IMR-90 (cell line): ENCODE data around the gene SCYGR1. TPM values are rescaled to one million over a fixed set of nuclear protein-coding genes. Genes with fewer than 3 reads are reported as not detected.

Experiments used
- ATAC-seq: fragments of 200-7000 bp; cut with Tn5 transposase; 2 replicates; pipeline ENCODE4 v1.9.1; 2020; ENCODE audit warnings: low read depth, mild to moderate bottlenecking, moderate library complexity
- BruUV-seq: library from RNA; stranded (reverse); fragments of 400-500 nt; replicated peaks from 2 replicates; lab custom pipeline; 2021; lab: Mats Ljungman, UMichigan
- CTCF ChIA-PET: fragments of 300-600 bp; formaldehyde crosslinking; extraction: SDS; loops from one replicate; lab custom pipeline; 2021; ENCODE audit warnings: antibody characterized with exemption; lab: Yijun Ruan, JAX
- POLR2A ChIA-PET: fragments of 300-600 bp; sonication (Branson Sonifier 250); formaldehyde crosslinking; loops from one replicate; lab custom pipeline; 2022; ENCODE audit warnings: antibody characterized with exemption; ENCODE audit not compliant: unreplicated experiment; lab: Charles Lee
- DNase-seq: peaks from one replicate; pipeline ENCODE4 v3.0.0; 2013
- H2AFZ ChIP-seq: replicated peaks from 2 replicates; pipeline ENCODE3; 2013; ENCODE audit warnings: low read length, mild to moderate bottlenecking; ENCODE audit not compliant: poor library complexity
- H2AK5ac ChIP-seq: 2 replicates; pipeline ENCODE4 v1.6.1; 2013; ENCODE audit warnings: low read depth, low read length, inconsistent platforms
- H2AK9ac ChIP-seq: replicated peaks from 2 replicates; pipeline ENCODE3; 2013; ENCODE audit warnings: mild to moderate bottlenecking, low read depth, low read length, moderate library complexity; ENCODE audit not compliant: poor library complexity
- H2BK120ac ChIP-seq: 2 replicates; pipeline ENCODE4 v1.6.1; 2013; ENCODE audit warnings: low read depth, low read length, inconsistent platforms
- H2BK15ac ChIP-seq: 3 replicates; pipeline ENCODE4 v1.6.1; 2013; ENCODE audit warnings: low read depth, low read length, inconsistent platforms
- H2BK20ac ChIP-seq: 2 replicates; pipeline ENCODE4 v1.6.1; 2013; ENCODE audit warnings: low read depth, mild to moderate bottlenecking, inconsistent platforms, low read length, moderate library complexity
- H2BK5ac ChIP-seq: 2 replicates; pipeline ENCODE4 v1.6.1; 2013; ENCODE audit warnings: mild to moderate bottlenecking, low read depth, low read length, inconsistent platforms; ENCODE audit not compliant: poor library complexity, severe bottlenecking
- H3K14ac ChIP-seq: replicated peaks from 2 replicates; pipeline ENCODE4 v1.6.1; 2013; ENCODE audit warnings: low read depth, low read length, inconsistent platforms
- H3K18ac ChIP-seq: 2 replicates; pipeline ENCODE4 v1.6.1; 2013; ENCODE audit warnings: low read depth, low read length, control low read depth
- H3K23ac ChIP-seq: 2 replicates; pipeline ENCODE4 v1.6.1; 2013; ENCODE audit warnings: low read depth, low read length, inconsistent platforms
- H3K27ac ChIP-seq: 2 replicates; pipeline ENCODE4 v1.5.1; 2013; ENCODE audit warnings: mild to moderate bottlenecking, control low read depth, low read length; ENCODE audit not compliant: insufficient read depth
- H3K27me3 ChIP-seq: 2 replicates; pipeline ENCODE4 v1.6.1; 2013; ENCODE audit warnings: low read length; ENCODE audit not compliant: control insufficient read depth, insufficient read depth
- H3K36me3 ChIP-seq: 2 replicates; pipeline ENCODE4 v1.6.1; 2013; ENCODE audit warnings: low read length, mixed read lengths; ENCODE audit not compliant: control insufficient read depth, insufficient read depth
- H3K4ac ChIP-seq: 2 replicates; pipeline ENCODE4 v1.6.1; 2013; ENCODE audit warnings: low read depth, low read length, inconsistent platforms
- H3K4me1 ChIP-seq: 2 replicates; pipeline ENCODE4 v1.6.1; 2013; ENCODE audit warnings: low read length, mixed read lengths; ENCODE audit not compliant: control insufficient read depth, insufficient read depth
- H3K4me2 ChIP-seq: 2 replicates; pipeline ENCODE4 v1.6.1; 2013; ENCODE audit warnings: low read depth, mild to moderate bottlenecking, control low read depth, low read length, moderate library complexity
- H3K4me3 ChIP-seq: 2 replicates; pipeline ENCODE4 v1.5.1; 2013; ENCODE audit warnings: low read depth, mild to moderate bottlenecking, control low read depth, low read length, moderate library complexity; ENCODE audit not compliant: insufficient read depth
- H3K56ac ChIP-seq: 2 replicates; pipeline ENCODE4 v1.6.1; 2013; ENCODE audit warnings: low read length, inconsistent platforms; ENCODE audit not compliant: insufficient read depth; ENCODE audit errors: extremely low read depth
- H3K79me1 ChIP-seq, 2 experiments: 2 replicates each; pipeline ENCODE4 v1.6.1; 2013; ENCODE audit warnings: low read length in 2 of 2, inconsistent platforms in 1 of 2, low read depth in 1 of 2
- H3K9ac ChIP-seq: 2 replicates; pipeline ENCODE4 v1.6.1; 2013; ENCODE audit warnings: low read depth, low read length, control low read depth
- H3K9me1 ChIP-seq: 2 replicates; pipeline ENCODE4 v1.6.1; 2013; ENCODE audit warnings: low read length, inconsistent platforms; ENCODE audit not compliant: insufficient read depth
- H3K9me3 ChIP-seq: 2 replicates; pipeline ENCODE4 v1.6.1; 2013; ENCODE audit warnings: low read length; ENCODE audit not compliant: control insufficient read depth, insufficient read depth
- H4K20me1 ChIP-seq: 2 replicates; pipeline ENCODE4 v1.6.1; 2013; ENCODE audit warnings: low read length, inconsistent platforms; ENCODE audit not compliant: insufficient read depth
- H4K5ac ChIP-seq: 2 replicates; pipeline ENCODE4 v1.6.1; 2013; ENCODE audit warnings: mild to moderate bottlenecking, low read depth, low read length, control low read depth
- H4K8ac ChIP-seq, 2 experiments: 2 replicates each; pipeline ENCODE4 v1.6.1; 2013; ENCODE audit warnings: low read depth in 2 of 2, low read length in 2 of 2, control low read depth in 1 of 2, inconsistent platforms in 1 of 2
- H4K91ac ChIP-seq: 2 replicates; pipeline ENCODE4 v1.6.1; 2013; ENCODE audit warnings: low read depth, low read length, inconsistent platforms; ENCODE audit not compliant: insufficient read depth
- BHLHE40 ChIP-seq: fragments of 150-350 bp; IDR thresholded peaks from 2 replicates; pipeline ENCODE4 v1.6.1; 2016; ENCODE audit warnings: mild to moderate bottlenecking, low read depth, low read length
- CEBPB ChIP-seq: IDR thresholded peaks from 2 replicates; pipeline ENCODE4 v1.6.1; 2012; ENCODE audit warnings: low read depth, low read length, improper control_type of control experiment
- CHD1 ChIP-seq: IDR thresholded peaks from 2 replicates; pipeline ENCODE4 v1.6.1; 2012; ENCODE audit warnings: low read depth, low read length, improper control_type of control experiment
- MAFK ChIP-seq: IDR thresholded peaks from 2 replicates; pipeline ENCODE4 v1.6.1; 2012; ENCODE audit warnings: low read depth, low read length, improper control_type of control experiment
- NFE2L2 ChIP-seq: fragments of 150-350 bp; IDR thresholded peaks from 2 replicates; pipeline ENCODE4 v1.6.1; 2016; ENCODE audit warnings: low read depth, mild to moderate bottlenecking, low read length
- POLR2A ChIP-seq: IDR thresholded peaks from 2 replicates; pipeline ENCODE4 v1.6.1; 2012; ENCODE audit warnings: mild to moderate bottlenecking, low read depth, low read length
- RCOR1 ChIP-seq: IDR thresholded peaks from 2 replicates; pipeline ENCODE4 v1.6.1; 2012; ENCODE audit warnings: mild to moderate bottlenecking, low read length, improper control_type of control experiment; ENCODE audit not compliant: insufficient replicate concordance
- SMC3 ChIP-seq: fragments of 150-350 bp; IDR thresholded peaks from 2 replicates; pipeline ENCODE4 v1.6.1; 2016; ENCODE audit warnings: low read depth, mild to moderate bottlenecking, antibody characterized with exemption, low read length, moderate library complexity
- WGBS, 2 experiments: methylation state at CpG; one replicate each; pipeline versions ENCODE4 v1.1.5 to v1.1.7; 2013; ENCODE audit warnings: missing lambda C conversion rate in 2 of 2; ENCODE audit not compliant: insufficient read length in 1 of 2; ENCODE audit errors: extremely low coverage in 2 of 2; 5-methylcytosine and 5-hydroxymethylcytosine counted together
- dilution Hi-C: fragments of 300-500 bp; cut with HindIII; formaldehyde crosslinking; loops from one replicate; pipeline ENCODE4 v1.14.3; 2018; ENCODE audit warnings: low sequenced_read_pairs; ENCODE audit not compliant: unreplicated experiment
- in situ Hi-C: fragments of 300-500 bp; cut with MboI; formaldehyde crosslinking; loops from 3 replicates; pipeline ENCODE4 v1.14.3; 2019; ENCODE audit warnings: low sequenced_read_pairs, inconsistent platforms, mixed read lengths
- intact Hi-C: fragments of 100-400 bp; cut with micrococcal nuclease; formaldehyde crosslinking; loops from 2 replicates; pipeline ENCODE4 v1.10.0; 2022
- polyA plus RNA-seq, 3 experiments: library from polyadenylated mRNA; depleted of rRNA; stranded (reverse); fragments of >200 nt; gene quantifications; 2 replicates each; pipeline ENCODE4 v1.2.3, GENCODE V29; 2012; ENCODE audit warnings: low replicate concordance in 1 of 3
- total RNA-seq: library from RNA; depleted of rRNA; stranded (reverse); fragments of >200 nt; gene quantifications from 2 replicates; pipeline ENCODE4 v1.2.3, GENCODE V29; 2012
- TF ChIP-seq, protein P1 (sequence below): conservative IDR thresholded peaks from 2 replicates; pipeline ENCODE4 v1.5.1; 2012; ENCODE audit warnings: mild to moderate bottlenecking, low read depth, low read length, improper control_type of control experiment
- TF ChIP-seq, protein P2 (sequence below): fragments of 150-350 bp; IDR thresholded peaks from 2 replicates; pipeline ENCODE4 v1.6.1; 2016; ENCODE audit warnings: low read depth, mild to moderate bottlenecking, low read length, moderate library complexity, borderline replicate concordance

Gene SCYGR1
- total and polyA plus RNA-seq, 2 of the 4 experiments (the other 2 are of a cell fraction): not detected

DNA sequence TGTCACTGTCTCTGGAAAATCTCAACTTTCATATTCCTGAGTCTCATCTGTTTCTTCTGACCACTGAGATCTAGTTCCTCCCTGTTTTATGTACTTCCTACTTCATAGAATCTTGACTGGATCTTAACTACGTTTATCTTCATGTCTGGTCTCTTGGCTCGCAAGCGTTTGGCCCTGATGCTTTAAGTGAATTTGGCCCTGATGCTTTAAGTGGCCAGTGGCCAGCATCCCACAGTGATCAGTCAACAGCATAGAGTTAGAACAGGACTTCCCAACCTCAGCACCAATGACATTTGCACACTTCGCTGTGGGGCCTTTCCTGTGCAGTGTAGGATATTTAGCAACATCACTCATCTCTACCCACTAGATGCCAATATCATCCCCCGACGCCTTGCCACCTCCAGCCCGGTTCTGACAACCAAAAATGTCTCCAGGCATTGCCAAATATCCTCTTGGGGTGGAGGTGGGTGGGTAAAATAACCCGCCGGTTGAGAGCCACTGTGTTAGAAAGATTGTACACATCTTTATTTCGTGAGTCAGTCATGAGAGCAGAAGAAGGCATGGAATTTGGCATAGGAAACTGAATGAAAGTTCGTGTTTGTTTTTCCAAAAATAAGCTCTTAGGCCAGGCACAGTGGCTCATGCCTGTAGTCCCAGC is 20.9 kb downstream of the SCYGR1 start:
- intact Hi-C loops (no loop called here), dilution Hi-C loops (no loop called here), in situ Hi-C loops (no loop called here)
- Histone ChIP-seq H4K5ac (peak overlapping the region; percentile 5; the same call in 1 of the 2 replicates), H3K18ac (peak overlapping the region; percentile 29), H3K9ac (no peak overlapping the region), H4K8ac (peak overlapping the region; percentile 44 to 51; a peak in 3 of 4 replicates), H2AK9ac (peak overlapping the region; percentile 66), H3K27ac (peak overlapping the region; percentile 48; the same call in 1 of the 2 replicates), H4K91ac (peak overlapping the region; percentile 85), H3K36me3 (no peaks in the 10 kb centered on the region), H3K14ac (peak overlapping the region; percentile 10; the same call in 1 of the 2 replicates), H2BK15ac (peak overlapping the region; percentile 12; the same call in 1 of the 3 replicates), H3K56ac (no peak overlapping the region), H2BK20ac (peak overlapping the region; percentile 67), H3K27me3 (no peaks in the 10 kb centered on the region), H3K79me1 (no peaks in the 10 kb centered on the region), H3K4ac (peak overlapping the region; percentile 93), H2BK5ac (peak overlapping the region; percentile 99), H2BK120ac (peak overlapping the region; percentile 94), H2AK5ac (peak overlapping the region; percentile 48; the same call in 1 of the 2 replicates), H3K4me3 (no peak overlapping the region), H3K9me3 (no peaks in the 10 kb centered on the region), H3K4me2 (peak overlapping the region; percentile 7), H4K20me1 (no peaks in the 10 kb centered on the region), H3K23ac (0 out of 2 replicates have a peak overlapping the region, but pooled peaks have one; percentile 28), H3K4me1 (peaks cover 14% of the 10 kb centered on the region), H3K9me1 (peaks cover 8% of the 10 kb centered on the region), H2AFZ (peak overlapping the region; percentile 69)
- POLR2A ChIA-PET: no interaction called here
- ATAC-seq (peak; percentile 76), DNase-seq (peak; percentile 84)
- TF ChIP-seq CHD1 (no peak), CEBPB (peak; percentile 51), BHLHE40 (no peak), SMC3 (no peak), MAFK (no peak), NFE2L2 (no peak), RCOR1 (peak; percentile 8), POLR2A (no peak)
- TF ChIP-seq, protein P1, sequence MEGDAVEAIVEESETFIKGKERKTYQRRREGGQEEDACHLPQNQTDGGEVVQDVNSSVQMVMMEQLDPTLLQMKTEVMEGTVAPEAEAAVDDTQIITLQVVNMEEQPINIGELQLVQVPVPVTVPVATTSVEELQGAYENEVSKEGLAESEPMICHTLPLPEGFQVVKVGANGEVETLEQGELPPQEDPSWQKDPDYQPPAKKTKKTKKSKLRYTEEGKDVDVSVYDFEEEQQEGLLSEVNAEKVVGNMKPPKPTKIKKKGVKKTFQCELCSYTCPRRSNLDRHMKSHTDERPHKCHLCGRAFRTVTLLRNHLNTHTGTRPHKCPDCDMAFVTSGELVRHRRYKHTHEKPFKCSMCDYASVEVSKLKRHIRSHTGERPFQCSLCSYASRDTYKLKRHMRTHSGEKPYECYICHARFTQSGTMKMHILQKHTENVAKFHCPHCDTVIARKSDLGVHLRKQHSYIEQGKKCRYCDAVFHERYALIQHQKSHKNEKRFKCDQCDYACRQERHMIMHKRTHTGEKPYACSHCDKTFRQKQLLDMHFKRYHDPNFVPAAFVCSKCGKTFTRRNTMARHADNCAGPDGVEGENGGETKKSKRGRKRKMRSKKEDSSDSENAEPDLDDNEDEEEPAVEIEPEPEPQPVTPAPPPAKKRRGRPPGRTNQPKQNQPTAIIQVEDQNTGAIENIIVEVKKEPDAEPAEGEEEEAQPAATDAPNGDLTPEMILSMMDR: no peak
- TF ChIP-seq, protein P2, sequence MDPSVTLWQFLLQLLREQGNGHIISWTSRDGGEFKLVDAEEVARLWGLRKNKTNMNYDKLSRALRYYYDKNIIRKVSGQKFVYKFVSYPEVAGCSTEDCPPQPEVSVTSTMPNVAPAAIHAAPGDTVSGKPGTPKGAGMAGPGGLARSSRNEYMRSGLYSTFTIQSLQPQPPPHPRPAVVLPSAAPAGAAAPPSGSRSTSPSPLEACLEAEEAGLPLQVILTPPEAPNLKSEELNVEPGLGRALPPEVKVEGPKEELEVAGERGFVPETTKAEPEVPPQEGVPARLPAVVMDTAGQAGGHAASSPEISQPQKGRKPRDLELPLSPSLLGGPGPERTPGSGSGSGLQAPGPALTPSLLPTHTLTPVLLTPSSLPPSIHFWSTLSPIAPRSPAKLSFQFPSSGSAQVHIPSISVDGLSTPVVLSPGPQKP: no peak
- BruUV-seq: no TSS peak
- 54% methylated on average over 6 of the region's 11 CpGs; no CpG with 5 or more reads in 1 of the 2 experiments for WGBS, 2 experiments
- CTCF ChIA-PET: no interaction called here
